ENCODE results near the gene NUMB.

Gene NUMB

DNA sequence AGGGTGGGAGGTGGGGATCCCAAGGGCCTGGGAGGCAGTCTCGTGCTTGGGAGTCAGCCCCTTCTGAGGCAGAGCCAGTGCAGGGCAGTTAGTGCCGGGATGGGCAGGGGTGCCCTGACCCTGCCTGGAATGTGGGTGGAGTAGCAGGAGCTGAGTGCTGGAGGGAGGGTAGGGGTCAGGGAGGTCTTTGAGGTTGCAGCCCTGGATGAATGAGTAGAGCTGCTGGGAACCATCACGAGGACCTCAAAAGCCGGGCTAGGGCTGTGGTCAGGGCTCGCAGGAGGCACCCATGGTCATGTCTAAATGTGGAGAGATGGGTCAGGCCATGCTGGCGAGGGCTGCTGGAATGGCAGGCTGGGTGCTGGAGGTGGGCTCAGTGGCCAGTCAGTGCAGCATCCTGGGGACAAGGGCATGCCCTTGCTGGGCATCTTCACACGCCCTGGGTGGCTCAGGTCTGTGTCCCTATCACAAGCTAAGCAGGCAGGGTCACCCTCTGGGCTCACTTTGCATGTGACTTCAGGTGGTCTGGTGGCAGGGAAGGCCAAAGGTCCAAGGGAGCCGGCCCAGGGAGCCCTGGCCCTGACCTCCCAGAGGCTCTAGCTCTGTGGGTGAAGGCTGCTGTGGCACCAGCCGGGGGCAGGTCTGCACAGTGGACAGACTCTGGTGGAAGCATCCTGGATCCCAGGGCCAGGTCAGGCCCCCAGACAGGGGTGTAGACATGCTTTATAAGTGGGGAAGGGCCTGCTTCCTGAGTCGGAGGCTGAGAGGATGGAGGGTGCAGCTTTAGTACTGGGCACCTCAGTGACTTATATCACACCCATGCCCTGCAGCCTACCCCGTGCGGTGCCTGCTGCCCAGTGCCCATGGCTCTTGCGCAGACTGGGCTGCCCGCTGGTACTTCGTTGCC lies 196.6 kb downstream of the NUMB start:
- Histone ChIP-seq H2AFZ (ENCODE audit: low read length, unreplicated experiment) (no peak overlapping the region), H3K36me3 (ENCODE audit: insufficient read depth, low read length) (no peaks in the 10 kb centered on the region), H3K4me1 (ENCODE audit: control insufficient read depth, insufficient read depth, low read length, unreplicated experiment) (no peaks in the 10 kb centered on the region), H3K27me3 (ENCODE audit: insufficient read depth, low read length) (no peaks in the 10 kb centered on the region), H3K27ac (ENCODE audit: low read depth, low read length) (no peak overlapping the region), H3K79me2 (ENCODE audit: control insufficient read depth, insufficient read depth, low read length, unreplicated experiment) (no peaks in the 10 kb centered on the region), H3K4me3 (ENCODE audit: low read depth, low read length) (no peak overlapping the region)

DNA sequence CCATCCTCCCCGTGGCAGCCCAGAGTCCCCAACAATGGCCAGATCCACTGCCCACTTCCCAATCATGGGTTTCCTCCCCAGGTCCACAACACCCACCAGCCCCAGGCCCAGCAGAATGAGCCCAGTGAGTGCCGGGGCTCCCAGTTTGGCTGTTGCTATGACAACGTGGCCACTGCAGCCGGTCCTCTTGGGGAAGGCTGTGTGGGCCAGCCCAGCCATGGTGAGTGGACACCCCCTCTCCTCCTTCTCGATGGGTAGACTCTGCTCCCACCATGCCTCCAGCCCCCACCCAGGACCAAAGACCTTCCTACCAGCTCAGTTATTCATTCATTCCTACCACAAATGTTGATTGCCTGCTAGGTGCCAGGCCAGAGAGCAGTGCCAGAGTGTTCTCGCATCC lies 197.3 kb downstream of the NUMB start:
- no peaks in the 10 kb centered on the region for H3K79me2 ChIP-seq (ENCODE audit: control insufficient read depth, insufficient read depth, low read length, unreplicated experiment)
- no peak overlapping the region for H3K4me3 ChIP-seq (ENCODE audit: low read depth, low read length)
- H3K36me3 ChIP-seq (ENCODE audit: insufficient read depth, low read length) = no peaks in the 10 kb centered on the region
- no peaks in the 10 kb centered on the region for H3K27me3 ChIP-seq (ENCODE audit: insufficient read depth, low read length)
- H3K27ac ChIP-seq (ENCODE audit: low read depth, low read length) = no peak overlapping the region
- no peaks in the 10 kb centered on the region for H3K4me1 ChIP-seq (ENCODE audit: control insufficient read depth, insufficient read depth, low read length, unreplicated experiment)
- H2AFZ ChIP-seq (ENCODE audit: low read length, unreplicated experiment) = no peak overlapping the region

DNA sequence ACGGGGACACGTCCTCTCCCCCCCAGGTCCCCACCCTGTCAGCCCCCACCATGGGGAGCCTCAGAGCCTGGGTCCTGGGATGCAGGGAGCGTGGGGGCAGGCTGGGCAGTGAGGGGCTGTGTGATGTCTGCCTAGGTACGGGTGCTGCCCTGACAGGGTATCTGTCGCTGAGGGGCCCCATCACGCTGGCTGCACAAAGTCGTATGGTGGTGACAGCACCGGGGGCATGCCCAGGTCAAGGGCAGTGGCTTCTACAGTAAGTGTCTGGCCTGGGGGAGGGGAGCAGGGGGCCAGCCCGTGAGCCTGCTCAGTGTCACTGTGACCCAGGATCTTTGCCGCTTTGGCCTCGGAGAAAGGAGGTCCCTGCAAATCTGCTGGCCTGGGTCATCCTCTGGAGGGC lies 197.8 kb downstream of the NUMB start:
- Histone ChIP-seq H3K27ac (ENCODE audit: low read depth, low read length) (no peak overlapping the region), H3K4me1 (ENCODE audit: control insufficient read depth, insufficient read depth, low read length, unreplicated experiment) (no peaks in the 10 kb centered on the region), H3K36me3 (ENCODE audit: insufficient read depth, low read length) (no peaks in the 10 kb centered on the region), H2AFZ (ENCODE audit: low read length, unreplicated experiment) (no peak overlapping the region), H3K27me3 (ENCODE audit: insufficient read depth, low read length) (no peaks in the 10 kb centered on the region), H3K4me3 (ENCODE audit: low read depth, low read length) (no peak overlapping the region), H3K79me2 (ENCODE audit: control insufficient read depth, insufficient read depth, low read length, unreplicated experiment) (no peaks in the 10 kb centered on the region)

DNA sequence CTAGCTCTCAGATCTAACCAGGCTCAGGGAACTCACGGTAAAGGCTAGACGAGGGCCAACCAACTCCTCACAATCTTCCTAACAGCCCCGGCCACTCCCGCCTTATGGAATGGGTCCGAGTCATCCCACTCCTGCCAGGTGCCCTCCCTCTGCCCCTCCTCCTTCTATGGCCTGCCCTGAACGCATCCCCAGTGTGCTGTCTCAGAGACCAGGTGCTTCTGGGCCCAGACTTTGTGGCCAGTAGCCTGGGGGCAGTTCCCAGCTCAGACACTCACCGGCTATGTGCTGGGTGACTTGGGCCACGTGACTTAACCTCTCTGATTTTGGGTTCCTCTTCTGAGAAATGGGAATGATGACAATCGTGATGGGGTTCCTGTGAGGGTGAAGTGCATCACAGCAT lies 198.5 kb downstream of the NUMB start:
- Histone ChIP-seq H2AFZ (ENCODE audit: low read length, unreplicated experiment) (no peak overlapping the region), H3K27me3 (ENCODE audit: insufficient read depth, low read length) (no peaks in the 10 kb centered on the region)

DNA sequence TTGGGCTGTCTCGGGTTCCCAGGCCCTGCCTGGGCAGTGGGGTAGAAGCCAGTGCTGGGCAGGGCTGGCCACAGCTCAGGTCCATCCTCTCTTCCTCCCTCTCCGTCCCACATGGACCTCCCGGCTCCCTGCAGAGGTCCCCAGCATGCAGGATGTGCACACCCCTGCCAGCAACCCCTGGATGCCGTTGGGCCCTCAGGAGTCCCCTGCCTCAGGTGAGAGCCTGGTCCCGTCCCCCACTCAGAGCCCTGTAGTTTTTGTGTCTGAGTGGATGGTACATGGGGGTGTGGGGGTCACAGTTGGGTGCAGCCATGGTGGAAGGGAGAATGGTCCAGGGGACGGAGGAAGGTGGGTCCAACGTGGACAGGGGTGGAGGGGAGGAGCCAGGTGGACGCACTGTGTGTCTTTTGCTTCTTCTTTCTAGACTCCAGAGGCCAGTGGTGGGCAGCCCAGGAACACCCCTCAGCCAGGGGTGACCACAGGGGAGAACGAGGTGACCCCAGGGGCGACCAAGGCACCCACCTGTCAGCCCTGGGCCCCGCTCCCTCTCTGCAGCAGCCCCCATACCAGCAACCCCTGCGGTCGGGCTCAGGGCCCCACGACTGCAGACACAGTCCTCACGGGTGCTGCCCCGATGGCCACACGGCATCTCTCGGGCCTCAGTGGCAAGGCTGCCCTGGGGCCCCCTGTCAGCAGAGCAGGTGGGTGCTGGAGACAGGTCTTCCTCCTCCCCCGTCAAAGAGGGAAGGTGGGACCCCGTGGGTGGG lies 199.3 kb downstream of the NUMB start:
- Histone ChIP-seq H3K27me3 (ENCODE audit: insufficient read depth, low read length) (no peaks in the 10 kb centered on the region), H2AFZ (ENCODE audit: low read length, unreplicated experiment) (no peak overlapping the region), H3K4me1 (ENCODE audit: control insufficient read depth, insufficient read depth, low read length, unreplicated experiment) (no peaks in the 10 kb centered on the region), H3K79me2 (ENCODE audit: control insufficient read depth, insufficient read depth, low read length, unreplicated experiment) (no peaks in the 10 kb centered on the region), H3K27ac (ENCODE audit: low read depth, low read length) (no peak overlapping the region), H3K36me3 (ENCODE audit: insufficient read depth, low read length) (no peaks in the 10 kb centered on the region), H3K4me3 (ENCODE audit: low read depth, low read length) (no peak overlapping the region)

More for the DNA sequence above, 198.5 kb downstream of the NUMB start:
- no peaks in the 10 kb centered on the region for H3K4me1 ChIP-seq (ENCODE audit: control insufficient read depth, insufficient read depth, low read length, unreplicated experiment)
- no peak overlapping the region for H3K27ac ChIP-seq (ENCODE audit: low read depth, low read length)
- H3K36me3 ChIP-seq (ENCODE audit: insufficient read depth, low read length) = no peaks in the 10 kb centered on the region
- no peak overlapping the region for H3K4me3 ChIP-seq (ENCODE audit: low read depth, low read length)
- no peaks in the 10 kb centered on the region for H3K79me2 ChIP-seq (ENCODE audit: control insufficient read depth, insufficient read depth, low read length, unreplicated experiment)

DNA sequence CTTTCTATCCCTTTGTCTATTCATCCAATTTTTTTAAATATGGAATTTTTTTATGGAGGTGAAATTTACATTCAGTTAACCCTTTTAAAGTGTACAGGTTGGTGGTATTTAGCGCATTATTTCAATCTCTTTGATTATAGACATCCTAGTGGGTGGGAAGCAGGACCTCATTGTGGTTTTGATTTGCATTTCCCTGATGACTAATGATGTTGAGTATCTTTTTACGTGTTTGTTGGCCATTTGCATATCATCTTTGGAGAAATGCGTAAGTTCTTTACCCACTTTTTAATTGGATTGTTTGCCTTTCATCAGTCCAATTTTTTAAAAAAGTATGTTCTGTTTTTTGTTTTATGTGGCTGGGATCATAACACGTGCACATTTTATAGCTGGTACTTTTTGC lies 200.3 kb downstream of the NUMB start:
- no peaks in the 10 kb centered on the region for H3K4me1 ChIP-seq (ENCODE audit: control insufficient read depth, insufficient read depth, low read length, unreplicated experiment)
- H3K4me3 ChIP-seq (ENCODE audit: low read depth, low read length) = no peak overlapping the region
- no peaks in the 10 kb centered on the region for H3K79me2 ChIP-seq (ENCODE audit: control insufficient read depth, insufficient read depth, low read length, unreplicated experiment)
- H2AFZ ChIP-seq (ENCODE audit: low read length, unreplicated experiment) = no peak overlapping the region
- no peaks in the 10 kb centered on the region for H3K27me3 ChIP-seq (ENCODE audit: insufficient read depth, low read length)
- H3K36me3 ChIP-seq (ENCODE audit: insufficient read depth, low read length) = no peaks in the 10 kb centered on the region
- no peak overlapping the region for H3K27ac ChIP-seq (ENCODE audit: low read depth, low read length)

DNA sequence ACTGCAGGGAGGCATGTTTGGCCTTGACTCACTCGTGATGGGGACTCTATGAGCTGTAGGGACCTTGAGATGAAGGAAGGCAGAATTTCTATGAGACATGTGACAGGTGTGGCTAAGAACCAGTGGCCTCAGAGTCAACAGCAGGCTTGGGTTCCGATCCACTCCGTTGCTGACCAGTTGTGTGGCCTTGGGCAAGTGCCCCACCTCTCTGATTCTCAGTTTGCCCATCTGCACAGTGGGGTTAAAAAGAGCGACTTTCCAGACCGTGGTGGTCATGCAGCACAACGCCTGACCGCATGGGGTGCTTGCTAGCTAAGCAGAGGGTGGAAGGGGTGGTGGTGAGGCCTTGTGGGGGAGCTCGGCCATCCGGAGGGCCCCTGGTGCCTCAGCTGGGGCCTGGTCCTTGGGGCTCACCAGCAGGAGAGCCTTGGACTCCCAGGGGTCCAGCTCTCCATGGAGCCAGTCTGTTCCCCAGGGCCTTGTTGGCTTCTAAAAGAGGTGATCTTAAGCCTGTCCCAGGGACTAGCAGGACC lies 202.6 kb downstream of the NUMB start:
- Histone ChIP-seq H3K36me3 (ENCODE audit: insufficient read depth, low read length) (no peaks in the 10 kb centered on the region), H3K27me3 (ENCODE audit: insufficient read depth, low read length) (no peaks in the 10 kb centered on the region), H3K79me2 (ENCODE audit: control insufficient read depth, insufficient read depth, low read length, unreplicated experiment) (no peaks in the 10 kb centered on the region), H2AFZ (ENCODE audit: low read length, unreplicated experiment) (no peak overlapping the region), H3K4me1 (ENCODE audit: control insufficient read depth, insufficient read depth, low read length, unreplicated experiment) (no peaks in the 10 kb centered on the region), H3K4me3 (ENCODE audit: low read depth, low read length) (no peak overlapping the region), H3K27ac (ENCODE audit: low read depth, low read length) (no peak overlapping the region)

DNA sequence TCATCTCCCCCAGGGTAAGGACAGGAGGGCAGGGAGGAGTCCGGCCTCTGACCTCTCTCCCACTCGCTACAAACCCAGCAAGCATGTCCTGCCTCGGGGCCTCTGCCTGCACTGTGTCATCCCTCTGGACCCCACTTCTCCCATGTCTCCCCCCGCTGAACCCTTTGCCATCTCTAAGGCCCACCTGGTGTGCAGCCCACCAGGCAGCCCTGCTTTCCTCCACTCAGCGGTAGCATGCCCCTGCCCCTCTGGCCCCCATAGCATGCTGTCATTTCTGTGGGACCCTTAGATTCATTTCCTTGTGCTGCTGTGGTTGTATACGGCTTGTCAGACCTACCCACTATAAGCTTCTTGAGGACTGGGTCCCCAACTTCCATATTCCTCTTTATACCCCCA lies 203.3 kb downstream of the NUMB start:
- Histone ChIP-seq H3K4me3 (ENCODE audit: low read depth, low read length) (no peak overlapping the region), H3K79me2 (ENCODE audit: control insufficient read depth, insufficient read depth, low read length, unreplicated experiment) (no peaks in the 10 kb centered on the region), H3K36me3 (ENCODE audit: insufficient read depth, low read length) (no peaks in the 10 kb centered on the region), H3K27ac (ENCODE audit: low read depth, low read length) (no peak overlapping the region), H2AFZ (ENCODE audit: low read length, unreplicated experiment) (no peak overlapping the region), H3K4me1 (ENCODE audit: control insufficient read depth, insufficient read depth, low read length, unreplicated experiment) (no peaks in the 10 kb centered on the region), H3K27me3 (ENCODE audit: insufficient read depth, low read length) (no peaks in the 10 kb centered on the region)

DNA sequence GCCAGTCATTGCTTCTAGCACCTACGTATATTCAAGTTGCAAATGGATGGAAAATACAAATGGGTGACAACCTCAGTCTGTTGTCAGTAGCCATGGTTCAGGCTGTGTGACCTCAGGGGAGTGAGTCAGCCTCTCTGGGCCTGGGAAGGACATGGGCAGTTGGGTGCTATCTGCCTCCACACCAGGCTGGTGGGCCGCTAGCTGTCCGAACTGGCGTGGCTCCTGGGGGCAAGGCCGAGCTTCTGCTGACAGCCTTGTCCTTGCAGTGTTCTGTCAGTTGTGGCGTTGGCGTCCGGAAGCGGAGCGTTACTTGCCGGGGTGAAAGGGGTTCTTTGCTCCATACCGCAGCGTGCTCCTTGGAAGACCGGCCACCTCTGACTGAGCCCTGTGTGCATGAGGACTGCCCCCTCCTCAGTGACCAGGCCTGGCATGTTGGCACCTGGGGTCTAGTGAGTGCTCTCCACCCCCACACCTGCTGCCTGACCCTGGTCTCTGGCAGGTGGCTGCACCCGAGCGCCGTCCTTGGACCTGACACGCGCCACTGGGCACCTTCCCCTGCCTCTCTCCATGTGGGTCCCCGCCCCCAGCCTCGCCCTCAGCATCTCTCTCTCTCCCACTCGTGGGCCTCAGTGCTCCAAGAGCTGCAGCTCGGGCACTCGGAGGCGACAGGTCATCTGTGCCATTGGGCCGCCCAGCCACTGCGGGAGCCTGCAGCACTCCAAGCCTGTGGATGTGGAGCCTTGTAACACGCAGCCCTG lies 203.9 kb downstream of the NUMB start:
- Histone ChIP-seq H3K27me3 (ENCODE audit: insufficient read depth, low read length) (no peaks in the 10 kb centered on the region), H3K4me1 (ENCODE audit: control insufficient read depth, insufficient read depth, low read length, unreplicated experiment) (no peaks in the 10 kb centered on the region), H3K79me2 (ENCODE audit: control insufficient read depth, insufficient read depth, low read length, unreplicated experiment) (no peaks in the 10 kb centered on the region), H3K4me3 (ENCODE audit: low read depth, low read length) (no peak overlapping the region), H2AFZ (ENCODE audit: low read length, unreplicated experiment) (no peak overlapping the region), H3K36me3 (ENCODE audit: insufficient read depth, low read length) (no peaks in the 10 kb centered on the region), H3K27ac (ENCODE audit: low read depth, low read length) (no peak overlapping the region)

DNA sequence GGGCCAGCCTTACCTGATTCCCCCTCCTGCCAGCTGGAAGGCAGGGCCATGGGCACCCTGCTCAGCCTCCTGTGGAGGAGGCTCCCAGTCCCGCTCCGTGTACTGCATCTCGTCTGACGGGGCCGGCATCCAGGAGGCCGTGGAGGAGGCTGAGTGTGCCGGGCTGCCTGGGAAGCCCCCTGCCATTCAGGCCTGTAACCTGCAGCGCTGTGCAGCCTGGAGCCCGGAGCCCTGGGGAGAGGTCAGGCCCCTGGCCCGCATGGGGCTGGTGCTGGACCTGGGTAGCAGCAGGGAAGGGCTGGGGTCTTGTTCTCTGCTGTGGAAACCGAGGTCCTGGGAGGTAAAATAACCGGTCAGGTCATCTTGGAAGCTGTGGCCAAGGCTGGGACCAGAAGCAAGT lies 204.6 kb downstream of the NUMB start:
- Histone ChIP-seq H2AFZ (ENCODE audit: low read length, unreplicated experiment) (no peak overlapping the region), H3K27me3 (ENCODE audit: insufficient read depth, low read length) (no peaks in the 10 kb centered on the region), H3K36me3 (ENCODE audit: insufficient read depth, low read length) (no peaks in the 10 kb centered on the region), H3K27ac (ENCODE audit: low read depth, low read length) (no peak overlapping the region), H3K4me3 (ENCODE audit: low read depth, low read length) (no peak overlapping the region), H3K79me2 (ENCODE audit: control insufficient read depth, insufficient read depth, low read length, unreplicated experiment) (no peaks in the 10 kb centered on the region), H3K4me1 (ENCODE audit: control insufficient read depth, insufficient read depth, low read length, unreplicated experiment) (peaks cover 4% of the 10 kb centered on the region)
